C4-2B (cell line): Measurements from ENCODE around the gene HELZ.

Experiments
- CTCF ChIP-seq: fragments of 450-650 bp; conservative IDR thresholded peaks from 2 replicates; pipeline ENCODE4 v1.5.1; 2017; ENCODE audit warnings: mild to moderate bottlenecking
- ZFX ChIP-seq: fragments of 450-650 bp; IDR thresholded peaks from 2 replicates; pipeline ENCODE4 v1.6.1; 2017

GRCh38 chr17:67138392-67138791, 106.6 kb downstream of the HELZ start:
- TF ChIP-seq CTCF = no peak
- TF ChIP-seq ZFX = no peak
